Prostate gland (tissue), 2 donors: ENCODE measurements around the gene NFIC. TPM values are rescaled to one million over a fixed set of nuclear protein-coding genes. Genes with fewer than 3 reads are reported as not detected.

Source experiments
- DNase-seq: peaks from one replicate; pipeline ENCODE4 v3.0.0-alpha.2; 2019; ENCODE audit warnings: low spot score
- H3K27ac ChIP-seq, 2 donors: fragments of 200-600 bp; sonication (generic); 2 replicates each; pipeline ENCODE4 v1.5.1; 2017 to 2019
- H3K27me3 ChIP-seq: fragments of 200-600 bp; sonication (generic); replicated peaks from 2 replicates; pipeline ENCODE4 v1.5.1; 2019; ENCODE audit not compliant: insufficient read depth
- H3K36me3 ChIP-seq, 2 donors: fragments of 200-600 bp; sonication (generic); 1 replicate in 1 of 2; 2 replicates in 1 of 2; pipeline versions ENCODE4 v1.5.1 to v1.8.1; 2017 to 2019
- H3K4me1 ChIP-seq: fragments of 200-600 bp; sonication (generic); replicated peaks from 2 replicates; pipeline ENCODE4 v1.5.1; 2019
- H3K4me3 ChIP-seq, 2 donors: fragments of 200-600 bp; sonication (generic); 2 replicates each; pipeline ENCODE4 v1.5.1; 2017 to 2019
- H3K9me3 ChIP-seq: fragments of 200-600 bp; sonication (generic); 2 replicates; pipeline ENCODE4 v1.5.1; 2017
- POLR2A ChIP-seq: fragments of 450-650 bp; IDR thresholded peaks from one replicate; pipeline ENCODE4 v1.6.1; 2016; ENCODE audit warnings: antibody characterized with exemption, mild to moderate bottlenecking
- POLR2AphosphoS5 ChIP-seq: sonication (generic); formaldehyde crosslinking; IDR thresholded peaks from one replicate; pipeline ENCODE4 v1.6.1; 2017; ENCODE audit warnings: antibody characterized with exemption
- WGBS: methylation state at CpG from one replicate; pipeline ENCODE4 v1.1.5; 2018; 5-methylcytosine and 5-hydroxymethylcytosine counted together
- intact Hi-C: fragments of 100-400 bp; cut with DNase I; formaldehyde crosslinking; loops from one replicate; pipeline ENCODE4 v1.14.2; 2022
- total RNA-seq, 2 donors: library from RNA; depleted of rRNA; stranded (reverse); fragments of >200 nt; gene quantifications; one replicate each; pipeline ENCODE4 v1.1.0, GENCODE V29; 2016
- TF ChIP-seq, protein P1 (sequence below), 4 experiments: fragments of 200-600 bp in 2 of 4; fragments of 450-650 bp in 2 of 4; sonication (generic) in 2 of 4; IDR thresholded peaks; 1 replicate in 3 of 4; 2 replicates in 1 of 4; pipeline ENCODE4 v1.5.1; 2016 to 2019; ENCODE audit warnings: antibody characterized with exemption in 4 of 4, mild to moderate bottlenecking in 2 of 4, moderate library complexity in 2 of 4

NFIC gene
- total RNA-seq, 2 donors from 2014 or later, result 160 to 168 TPM

GRCh38 chr19:3469638-3470499 is 103.5 kb downstream of the NFIC start:
- Histone ChIP-seq H3K4me3 (no peak overlapping the region), H3K4me1 (no peaks in the 10 kb centered on the region), H3K36me3 (no peaks in the 10 kb centered on the region), H3K27me3 (no peaks in the 10 kb centered on the region), H3K27ac (peak overlapping the region in 1 of 2 donors; percentile 23), H3K9me3 (no peaks in the 10 kb centered on the region)
- no peak for DNase-seq
- intact Hi-C loops, result loop anchor here (5.0 kb wide), 1 partner anchor 38 kb away; no protein-coding TSS in a partner anchor
- 66% methylated on average over 14 of the region's 14 CpGs for WGBS
- TF ChIP-seq POLR2AphosphoS5, result no peak
- TF ChIP-seq POLR2A, result no peak
- TF ChIP-seq, protein P1, sequence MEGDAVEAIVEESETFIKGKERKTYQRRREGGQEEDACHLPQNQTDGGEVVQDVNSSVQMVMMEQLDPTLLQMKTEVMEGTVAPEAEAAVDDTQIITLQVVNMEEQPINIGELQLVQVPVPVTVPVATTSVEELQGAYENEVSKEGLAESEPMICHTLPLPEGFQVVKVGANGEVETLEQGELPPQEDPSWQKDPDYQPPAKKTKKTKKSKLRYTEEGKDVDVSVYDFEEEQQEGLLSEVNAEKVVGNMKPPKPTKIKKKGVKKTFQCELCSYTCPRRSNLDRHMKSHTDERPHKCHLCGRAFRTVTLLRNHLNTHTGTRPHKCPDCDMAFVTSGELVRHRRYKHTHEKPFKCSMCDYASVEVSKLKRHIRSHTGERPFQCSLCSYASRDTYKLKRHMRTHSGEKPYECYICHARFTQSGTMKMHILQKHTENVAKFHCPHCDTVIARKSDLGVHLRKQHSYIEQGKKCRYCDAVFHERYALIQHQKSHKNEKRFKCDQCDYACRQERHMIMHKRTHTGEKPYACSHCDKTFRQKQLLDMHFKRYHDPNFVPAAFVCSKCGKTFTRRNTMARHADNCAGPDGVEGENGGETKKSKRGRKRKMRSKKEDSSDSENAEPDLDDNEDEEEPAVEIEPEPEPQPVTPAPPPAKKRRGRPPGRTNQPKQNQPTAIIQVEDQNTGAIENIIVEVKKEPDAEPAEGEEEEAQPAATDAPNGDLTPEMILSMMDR (IDR thresholded peaks at IDR 0.05), result peak in 1 of 4 experiments; percentile 9

GRCh38 chr19:3470500-3471128 is 104.2 kb downstream of the NFIC start:
- H3K27ac ChIP-seq, result peak overlapping the region in 1 of 2 donors; percentile 8

DNA sequence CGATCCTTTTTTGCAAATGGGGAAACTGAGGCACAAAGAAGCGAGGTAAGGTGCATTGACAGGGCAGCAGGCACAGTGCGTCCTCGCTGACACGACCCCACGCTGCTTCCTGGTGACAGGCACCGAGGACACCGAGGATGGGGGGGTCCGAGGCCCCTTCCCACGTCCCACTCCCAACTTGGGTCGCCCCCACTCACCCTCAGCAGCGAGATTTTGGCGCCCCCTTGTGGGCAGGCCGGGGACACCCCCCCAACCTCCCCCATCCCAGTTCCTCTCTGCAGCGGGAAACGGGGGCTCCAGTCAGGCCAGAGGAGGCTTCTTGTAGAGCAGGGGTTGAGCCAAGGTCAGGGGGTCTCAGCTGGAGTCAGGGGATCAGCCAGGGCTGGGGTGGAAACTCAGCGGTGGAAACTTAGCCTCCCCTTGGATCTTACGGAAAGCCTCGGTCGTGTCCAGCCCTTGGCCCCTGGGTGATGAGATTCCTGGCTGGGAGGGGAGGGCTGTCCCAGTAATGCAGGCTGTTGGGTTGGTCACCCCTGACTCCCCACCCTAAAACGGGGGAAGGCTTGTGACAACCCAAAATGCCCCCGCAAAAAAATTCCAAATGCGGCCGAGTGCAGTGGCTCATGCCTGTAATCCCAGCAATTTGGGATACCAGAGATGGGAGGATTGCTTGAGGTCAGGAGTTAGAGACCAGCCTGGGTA is 105.7 kb downstream of the NFIC start:
- TF ChIP-seq POLR2A, result no peak
- TF ChIP-seq, protein P1 (IDR thresholded peaks at IDR 0.05), result peak; percentile 75 to 90 (median 83)
- Histone ChIP-seq H3K27me3 (no peaks in the 10 kb centered on the region), H3K4me1 (no peaks in the 10 kb centered on the region), H3K9me3 (no peaks in the 10 kb centered on the region), H3K27ac (no peak overlapping the region), H3K4me3 (no peak overlapping the region), H3K36me3 (no peaks in the 10 kb centered on the region)
- peak; percentile 19 for DNase-seq
- intact Hi-C loops, result loop anchor here (2.0 kb wide), 1 partner anchor 147 kb away; no protein-coding TSS in a partner anchor
- WGBS, result 20% methylated on average over 24 of the region's 24 CpGs

More at GRCh38 chr19:3470500-3471128, 104.2 kb downstream of the NFIC start:
- intact Hi-C loops, result no loop called here
- H3K27me3 ChIP-seq, result no peaks in the 10 kb centered on the region
- no peaks in the 10 kb centered on the region for H3K9me3 ChIP-seq
- 60% methylated on average over 11 of the region's 11 CpGs for whole genome bisulfite sequencing
- H3K4me1 ChIP-seq, result no peaks in the 10 kb centered on the region
- H3K4me3 ChIP-seq, result no peak overlapping the region
- TF ChIP-seq, protein P1 (IDR thresholded peaks at IDR 0.05), result no peak
- no peak for TF ChIP-seq POLR2A
- no peak for TF ChIP-seq POLR2AphosphoS5
- H3K36me3 ChIP-seq, result no peaks in the 10 kb centered on the region
- DNase-seq, result no peak

DNA sequence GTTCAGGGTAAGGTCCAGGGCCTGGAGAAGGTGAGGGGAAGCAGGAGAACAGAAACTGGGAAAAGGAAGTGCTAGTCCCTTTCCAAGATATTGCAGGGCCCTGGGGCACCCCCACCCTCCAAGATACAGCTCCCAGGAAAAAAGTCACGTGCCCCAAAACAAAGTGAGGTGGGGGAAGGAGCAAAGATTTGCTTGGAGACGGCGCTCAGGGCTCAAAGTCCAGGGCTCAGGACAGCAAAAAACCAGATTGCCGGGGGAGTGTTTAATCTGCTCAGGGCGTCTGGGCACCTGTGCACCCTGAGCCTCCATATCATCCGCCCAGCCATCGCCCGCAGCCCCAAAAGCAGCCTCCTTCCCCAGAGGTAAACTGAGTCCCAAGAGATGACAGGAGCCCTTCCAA is 107.6 kb downstream of the NFIC start:
- Histone ChIP-seq H3K36me3 (no peaks in the 10 kb centered on the region), H3K27ac (no peak overlapping the region), H3K4me3 (no peak overlapping the region), H3K9me3 (no peaks in the 10 kb centered on the region), H3K27me3 (no peaks in the 10 kb centered on the region), H3K4me1 (no peaks in the 10 kb centered on the region)
- DNase-seq, result no peak
- TF ChIP-seq POLR2A (no peak), POLR2AphosphoS5 (no peak)
- TF ChIP-seq, protein P1 (IDR thresholded peaks at IDR 0.05), result no peak
- WGBS, result 63% methylated on average over 8 of the region's 8 CpGs
- intact Hi-C loops, result no loop called here
